ENCODE data around the gene CRIP1. TPM values are rescaled to one million over a fixed set of nuclear protein-coding genes. Genes with fewer than 3 reads are reported as not detected.

CRIP1 gene
- polyA plus RNA-seq, 3 donors = 688 to 2,084 (median 1,032) TPM

DNA sequence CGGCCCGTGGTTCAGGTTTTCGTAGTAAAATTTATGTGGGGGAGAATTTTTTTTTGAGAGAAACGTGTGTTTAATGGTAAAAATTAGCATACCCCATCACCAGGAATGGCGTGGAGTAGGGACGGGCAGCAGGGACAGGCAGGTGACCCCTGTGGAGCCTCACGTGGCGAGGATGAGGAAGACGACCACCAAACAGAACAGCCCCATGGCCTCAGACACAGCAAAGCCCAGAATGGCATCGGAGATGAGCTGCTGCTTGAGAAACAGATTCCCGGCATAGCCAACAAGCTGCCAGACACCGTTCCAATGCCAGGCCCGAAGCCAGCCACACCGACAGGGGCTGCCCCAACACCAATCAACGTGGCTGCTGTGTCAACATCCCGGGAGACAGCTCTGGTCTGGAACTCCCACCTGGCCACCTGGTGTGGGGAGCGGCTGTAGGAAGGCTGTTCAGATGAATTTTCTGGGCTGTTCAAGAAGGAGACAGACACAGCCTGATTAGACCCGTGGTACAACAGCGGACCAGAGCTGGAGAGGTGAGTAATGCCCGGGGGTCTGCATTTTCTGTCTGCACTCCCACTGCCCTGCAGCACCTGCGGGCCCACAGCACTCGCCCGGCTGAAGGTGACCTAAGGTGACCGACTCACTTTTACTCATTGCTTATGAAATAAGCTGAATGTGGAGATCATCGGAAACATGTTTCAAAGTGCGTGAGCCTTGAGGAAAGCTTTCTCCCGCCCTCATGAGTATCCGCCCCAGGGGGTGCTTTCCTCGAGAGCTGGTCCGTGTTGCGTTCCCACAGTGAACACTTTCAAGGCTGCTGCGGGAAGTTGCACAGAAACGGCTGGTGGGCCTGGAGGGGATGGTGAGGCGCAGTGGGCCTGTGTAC lies 50.2 kb downstream of the CRIP1 start:
- H3K79me2 ChIP-seq (ENCODE audit: insufficient read depth, low read length) = no peaks in the 10 kb centered on the region
- TF ChIP-seq, protein P1, sequence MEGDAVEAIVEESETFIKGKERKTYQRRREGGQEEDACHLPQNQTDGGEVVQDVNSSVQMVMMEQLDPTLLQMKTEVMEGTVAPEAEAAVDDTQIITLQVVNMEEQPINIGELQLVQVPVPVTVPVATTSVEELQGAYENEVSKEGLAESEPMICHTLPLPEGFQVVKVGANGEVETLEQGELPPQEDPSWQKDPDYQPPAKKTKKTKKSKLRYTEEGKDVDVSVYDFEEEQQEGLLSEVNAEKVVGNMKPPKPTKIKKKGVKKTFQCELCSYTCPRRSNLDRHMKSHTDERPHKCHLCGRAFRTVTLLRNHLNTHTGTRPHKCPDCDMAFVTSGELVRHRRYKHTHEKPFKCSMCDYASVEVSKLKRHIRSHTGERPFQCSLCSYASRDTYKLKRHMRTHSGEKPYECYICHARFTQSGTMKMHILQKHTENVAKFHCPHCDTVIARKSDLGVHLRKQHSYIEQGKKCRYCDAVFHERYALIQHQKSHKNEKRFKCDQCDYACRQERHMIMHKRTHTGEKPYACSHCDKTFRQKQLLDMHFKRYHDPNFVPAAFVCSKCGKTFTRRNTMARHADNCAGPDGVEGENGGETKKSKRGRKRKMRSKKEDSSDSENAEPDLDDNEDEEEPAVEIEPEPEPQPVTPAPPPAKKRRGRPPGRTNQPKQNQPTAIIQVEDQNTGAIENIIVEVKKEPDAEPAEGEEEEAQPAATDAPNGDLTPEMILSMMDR (IDR thresholded peaks at IDR 0.05) = no peak
- intact Hi-C loops (cut with micrococcal nuclease) = no loop called here
- H3K36me3 ChIP-seq (replicated peaks in 1 of 2; ENCODE audit: control insufficient read depth in 1 of 2, insufficient read depth in 2 of 2, low read length in 2 of 2) = no peaks in the 10 kb centered on the region
- H3K27me3 ChIP-seq (ENCODE audit: control insufficient read depth in 2 of 2, insufficient read depth in 2 of 2, low read length in 2 of 2) = no peaks in the 10 kb centered on the region
- H3K9ac ChIP-seq (ENCODE audit: insufficient read depth, low read length, poor library complexity, severe bottlenecking) = no peak overlapping the region
- H4K20me1 ChIP-seq (ENCODE audit: insufficient read depth, low read length) = no peaks in the 10 kb centered on the region
- no peak overlapping the region for H3K4me2 ChIP-seq (replicated peaks; ENCODE audit: extremely low read depth, low read length, poor library complexity, severe bottlenecking)
- no peak for DNase-seq
- H2AFZ ChIP-seq (ENCODE audit: insufficient read depth, low read depth, low read length, poor library complexity, severe bottlenecking) = no peak overlapping the region
- H3K4me1 ChIP-seq (ENCODE audit: control insufficient read depth in 1 of 2, insufficient read depth in 2 of 2, low read length in 2 of 2) = peaks cover 3 to 6% of the 10 kb centered on the region in 2 donors
- Mint-ChIP-seq H3K4me3 (no peak overlapping the region), H3K27me3 (ENCODE audit: low read depth in 3 of 3) (peaks cover 10 to 24% (median 22%) of the 10 kb centered on the region in 3 donors), H3K36me3 (no peaks in the 10 kb centered on the region), H3K27ac (peak overlapping the region in 1 of 7 donors; percentile 29), H3K4me1 (peaks cover 11% of the 10 kb centered on the region), H3K9me3 (peaks cover 0 to 2% (median 1%) of the 10 kb centered on the region in 7 donors)
- H3K4me3 ChIP-seq (replicated peaks in 1 of 3; ENCODE audit: low read depth in 2 of 3, low read length in 3 of 3) = no peak overlapping the region
- no peaks in the 10 kb centered on the region for H3K9me3 ChIP-seq (replicated peaks in 1 of 2; ENCODE audit: control insufficient read depth in 1 of 2, insufficient read depth in 1 of 2, low read length in 2 of 2)
- WGBS (ENCODE audit: insufficient coverage) = 94% methylated on average over 22 of the region's 34 CpGs
- no peak overlapping the region for H3K27ac ChIP-seq (ENCODE audit: low read depth in 1 of 2, low read length in 2 of 2)

DNA sequence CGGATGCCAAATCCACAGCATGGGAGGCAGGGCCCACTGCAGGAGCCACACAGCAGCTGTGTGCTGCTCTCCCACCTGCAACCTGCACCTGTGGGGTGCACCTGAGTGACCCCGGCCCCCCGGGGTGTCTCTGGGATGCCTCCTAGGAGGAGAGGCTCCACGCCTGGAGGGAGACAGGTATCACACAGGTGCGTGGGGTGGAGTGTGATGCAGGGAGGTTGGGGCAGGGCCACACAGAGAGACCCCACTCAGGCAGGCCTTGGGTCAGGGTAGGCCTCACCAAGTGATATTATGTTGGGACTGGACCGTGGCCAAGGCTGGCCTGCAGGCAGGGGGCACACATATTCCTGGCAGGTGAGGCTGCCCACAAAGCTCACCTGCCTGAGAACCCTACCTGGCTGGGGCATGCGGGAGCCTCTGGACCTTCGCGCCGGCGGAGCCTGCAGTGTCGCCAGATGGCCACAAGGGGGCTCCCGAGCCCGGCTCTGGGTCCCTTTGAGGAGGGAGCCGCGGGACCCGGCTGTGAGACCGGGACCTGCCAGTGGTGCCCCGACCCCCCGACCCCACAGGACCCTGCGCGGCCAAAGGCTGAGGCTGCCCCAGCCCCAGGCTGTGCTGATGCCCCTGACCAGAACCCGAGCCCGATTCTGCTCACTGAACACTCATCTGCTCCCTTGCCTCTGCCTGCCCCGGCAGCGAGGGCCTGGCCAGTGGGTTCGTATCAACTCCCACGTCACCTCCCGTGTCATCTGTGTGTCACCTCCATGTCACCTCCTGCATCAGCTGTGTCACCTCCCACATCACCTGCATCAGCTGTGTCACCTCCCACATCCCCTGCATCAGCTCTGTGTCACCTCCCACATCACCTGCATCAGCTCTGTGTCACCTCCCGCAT lies 51.1 kb downstream of the CRIP1 start:
- Histone ChIP-seq H3K4me3 (replicated peaks in 1 of 3; ENCODE audit: low read depth in 2 of 3, low read length in 3 of 3) (no peak overlapping the region), H3K79me2 (ENCODE audit: insufficient read depth, low read length) (no peaks in the 10 kb centered on the region), H3K9me3 (replicated peaks in 1 of 2; ENCODE audit: control insufficient read depth in 1 of 2, insufficient read depth in 1 of 2, low read length in 2 of 2) (no peaks in the 10 kb centered on the region), H3K27me3 (ENCODE audit: control insufficient read depth in 2 of 2, insufficient read depth in 2 of 2, low read length in 2 of 2) (no peaks in the 10 kb centered on the region), H3K36me3 (replicated peaks in 1 of 2; ENCODE audit: control insufficient read depth in 1 of 2, insufficient read depth in 2 of 2, low read length in 2 of 2) (no peaks in the 10 kb centered on the region), H4K20me1 (ENCODE audit: insufficient read depth, low read length) (no peaks in the 10 kb centered on the region), H3K4me1 (ENCODE audit: control insufficient read depth in 1 of 2, insufficient read depth in 2 of 2, low read length in 2 of 2) (peaks cover 3 to 6% of the 10 kb centered on the region in 2 donors), H3K27ac (ENCODE audit: low read depth in 1 of 2, low read length in 2 of 2) (no peak overlapping the region), H2AFZ (ENCODE audit: insufficient read depth, low read depth, low read length, poor library complexity, severe bottlenecking) (no peak overlapping the region), H3K9ac (ENCODE audit: insufficient read depth, low read length, poor library complexity, severe bottlenecking) (no peak overlapping the region), H3K4me2 (replicated peaks; ENCODE audit: extremely low read depth, low read length, poor library complexity, severe bottlenecking) (no peak overlapping the region)
- peaks cover 0 to 2% (median 1%) of the 10 kb centered on the region in 7 donors for H3K9me3 Mint-ChIP-seq
- TF ChIP-seq, protein P1 (IDR thresholded peaks at IDR 0.05) = peak; percentile 99
- no peak overlapping the region for H3K27ac Mint-ChIP-seq
- whole genome bisulfite sequencing (ENCODE audit: insufficient coverage) = 25% methylated on average over 29 of the region's 30 CpGs
- intact Hi-C loops (cut with micrococcal nuclease) = no loop called here
- peak in 2 of 3 donors; percentile 39 to 46 for DNase-seq
- peaks cover 10 to 24% (median 19%) of the 10 kb centered on the region in 3 donors for H3K27me3 Mint-ChIP-seq (ENCODE audit: low read depth in 3 of 3)
- peaks cover 6% of the 10 kb centered on the region for H3K4me1 Mint-ChIP-seq
- H3K4me3 Mint-ChIP-seq = no peak overlapping the region
- H3K36me3 Mint-ChIP-seq = no peaks in the 10 kb centered on the region

Measured in CD14-positive monocyte (primary cell).